PC-9 (cell line): ENCODE measurements around the gene TRPC4AP. TPM values are rescaled to one million over a fixed set of nuclear protein-coding genes. Genes with fewer than 3 reads are reported as not detected.

Source experiments
- BruUV-seq: library from RNA; stranded (reverse); fragments of 400-500 nt; replicated peaks from 2 replicates; lab custom pipeline; 2021; lab: Mats Ljungman, UMichigan
- CTCF ChIA-PET: fragments of 300-600 bp; sonication (Branson Sonifier 250); formaldehyde crosslinking; loops from one replicate; lab custom pipeline; 2022; ENCODE audit warnings: antibody characterized with exemption; lab: Charles Lee
- POLR2A ChIA-PET: fragments of 300-600 bp; sonication (Branson Sonifier 250); formaldehyde crosslinking; loops from one replicate; lab custom pipeline; 2022; ENCODE audit warnings: antibody characterized with exemption; ENCODE audit not compliant: unreplicated experiment; lab: Charles Lee
- DNase-seq, 2 experiments: peaks; one replicate each; pipeline versions ENCODE4 v3.0.0 to v3.0.0-alpha.2; 2015 to 2022; ENCODE audit warnings: mixed read lengths in 1 of 2
- H2AFZ ChIP-seq: fragments of 200-600 bp; sonication (generic); 2 replicates; pipeline ENCODE4 v1.8.1; 2017; ENCODE audit warnings: antibody characterized with exemption
- H3F3A ChIP-seq: fragments of 200-600 bp; sonication (generic); 2 replicates; pipeline ENCODE4 v1.8.1; 2017; ENCODE audit warnings: antibody characterized with exemption, mild to moderate bottlenecking, low read depth; ENCODE audit not compliant: insufficient read depth
- H3K27ac ChIP-seq: fragments of 200-600 bp; sonication (generic); 2 replicates; pipeline ENCODE4 v1.6.1; 2016; ENCODE audit warnings: mixed run types
- H3K27me3 ChIP-seq: fragments of 200-600 bp; sonication (generic); 2 replicates; pipeline ENCODE4 v1.6.1; 2016; ENCODE audit warnings: low read depth, mixed run types; ENCODE audit not compliant: insufficient read depth
- H3K36me3 ChIP-seq: fragments of 200-600 bp; sonication (generic); 2 replicates; pipeline ENCODE4 v1.6.1; 2016; ENCODE audit warnings: low read depth, mixed run types
- H3K4me1 ChIP-seq: fragments of 200-600 bp; sonication (generic); replicated peaks from 2 replicates; pipeline ENCODE4 v1.6.1; 2016; ENCODE audit warnings: mixed run types; ENCODE audit not compliant: insufficient read depth
- H3K4me2 ChIP-seq: fragments of 200-600 bp; sonication (generic); 2 replicates; pipeline ENCODE4 v1.6.1; 2017; ENCODE audit warnings: mixed run types
- H3K4me3 ChIP-seq: fragments of 200-600 bp; sonication (generic); 2 replicates; pipeline ENCODE4 v1.6.1; 2016; ENCODE audit warnings: mixed run types
- H3K79me2 ChIP-seq: fragments of 200-600 bp; sonication (generic); 2 replicates; pipeline ENCODE4 v1.6.1; 2017; ENCODE audit warnings: low read depth, mixed run types
- H3K9me2 ChIP-seq: fragments of 200-600 bp; sonication (generic); 2 replicates; pipeline ENCODE4 v1.8.1; 2017; ENCODE audit warnings: mild to moderate bottlenecking; ENCODE audit not compliant: insufficient read depth
- H3K9me3 ChIP-seq: fragments of 200-600 bp; sonication (generic); 2 replicates; pipeline ENCODE4 v1.8.1; 2016; ENCODE audit warnings: low read depth; ENCODE audit not compliant: insufficient read depth
- H4K20me1 ChIP-seq: fragments of 200-600 bp; sonication (generic); 2 replicates; pipeline ENCODE4 v1.8.1; 2017; ENCODE audit not compliant: insufficient read depth
- EZH2 ChIP-seq: fragments of 200-600 bp; sonication (generic); IDR thresholded peaks from 2 replicates; pipeline ENCODE4 v1.8.0; 2017; ENCODE audit warnings: antibody characterized with exemption, low read depth
- intact Hi-C: fragments of 100-400 bp; cut with micrococcal nuclease; formaldehyde crosslinking; loops from one replicate; pipeline ENCODE4 v1.10.0; 2022; ENCODE audit not compliant: unreplicated experiment
- total RNA-seq: library from RNA; stranded (reverse); gene quantifications from 2 replicates; pipeline ENCODE4 v1.2.3, GENCODE V29; 2021
- TF ChIP-seq, protein P1 (sequence below): fragments of 200-600 bp; sonication (generic); conservative IDR thresholded peaks from 2 replicates; pipeline ENCODE4 v1.6.1; 2017; ENCODE audit warnings: mixed run types, antibody characterized with exemption, mild to moderate bottlenecking, moderate library complexity

TRPC4AP gene
- total RNA-seq, 1 experiment from 2014 or later = 51.0 TPM

DNA sequence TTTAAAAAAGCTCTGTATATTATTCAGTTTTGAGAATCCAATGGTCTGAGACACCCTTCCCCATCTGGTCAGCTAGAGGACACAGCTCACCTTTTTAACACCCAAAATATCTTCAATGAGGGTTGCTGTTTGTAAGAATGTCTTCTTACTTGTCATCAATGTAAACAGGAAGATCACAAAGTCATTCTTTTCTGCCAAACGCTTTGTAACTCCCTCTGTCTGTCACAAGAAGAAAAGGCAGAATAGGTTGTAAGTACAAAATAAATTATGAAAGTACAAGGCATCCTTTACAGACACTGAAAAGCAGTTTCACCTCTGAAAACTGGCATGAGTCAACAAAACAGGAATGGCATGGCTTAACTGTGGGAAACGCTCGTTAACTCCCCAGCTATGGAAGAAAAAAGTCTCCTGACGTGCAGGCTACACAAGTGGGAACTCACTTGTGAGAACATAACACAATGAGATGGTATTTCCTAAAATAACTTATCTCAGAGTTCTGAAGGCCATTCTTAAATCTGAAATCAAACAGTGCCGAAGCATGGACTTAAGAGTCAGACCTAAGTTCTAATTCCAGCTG is 42.7 kb downstream of the TRPC4AP start:
- intact Hi-C loops = no loop called here
- BruUV-seq = no TSS peak
- Histone ChIP-seq H3K4me2 (no peak overlapping the region), H3K79me2 (no peaks in the 10 kb centered on the region), H3K27me3 (no peaks in the 10 kb centered on the region), H3K9me3 (no peaks in the 10 kb centered on the region), H2AFZ (no peak overlapping the region), H3K27ac (no peak overlapping the region), H3K4me1 (no peaks in the 10 kb centered on the region), H3K36me3 (peaks cover 16% of the 10 kb centered on the region; the same call in 1 of the 2 replicates), H4K20me1 (no peaks in the 10 kb centered on the region; the same call in 1 of the 2 replicates), H3K4me3 (no peak overlapping the region), H3F3A (no peaks in the 10 kb centered on the region), H3K9me2 (no peaks in the 10 kb centered on the region)
- POLR2A ChIA-PET = no interaction called here
- CTCF ChIA-PET = no interaction called here
- DNase-seq = no peak
- TF ChIP-seq, protein P1, sequence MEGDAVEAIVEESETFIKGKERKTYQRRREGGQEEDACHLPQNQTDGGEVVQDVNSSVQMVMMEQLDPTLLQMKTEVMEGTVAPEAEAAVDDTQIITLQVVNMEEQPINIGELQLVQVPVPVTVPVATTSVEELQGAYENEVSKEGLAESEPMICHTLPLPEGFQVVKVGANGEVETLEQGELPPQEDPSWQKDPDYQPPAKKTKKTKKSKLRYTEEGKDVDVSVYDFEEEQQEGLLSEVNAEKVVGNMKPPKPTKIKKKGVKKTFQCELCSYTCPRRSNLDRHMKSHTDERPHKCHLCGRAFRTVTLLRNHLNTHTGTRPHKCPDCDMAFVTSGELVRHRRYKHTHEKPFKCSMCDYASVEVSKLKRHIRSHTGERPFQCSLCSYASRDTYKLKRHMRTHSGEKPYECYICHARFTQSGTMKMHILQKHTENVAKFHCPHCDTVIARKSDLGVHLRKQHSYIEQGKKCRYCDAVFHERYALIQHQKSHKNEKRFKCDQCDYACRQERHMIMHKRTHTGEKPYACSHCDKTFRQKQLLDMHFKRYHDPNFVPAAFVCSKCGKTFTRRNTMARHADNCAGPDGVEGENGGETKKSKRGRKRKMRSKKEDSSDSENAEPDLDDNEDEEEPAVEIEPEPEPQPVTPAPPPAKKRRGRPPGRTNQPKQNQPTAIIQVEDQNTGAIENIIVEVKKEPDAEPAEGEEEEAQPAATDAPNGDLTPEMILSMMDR = no peak
- TF ChIP-seq EZH2 = no peak

DNA sequence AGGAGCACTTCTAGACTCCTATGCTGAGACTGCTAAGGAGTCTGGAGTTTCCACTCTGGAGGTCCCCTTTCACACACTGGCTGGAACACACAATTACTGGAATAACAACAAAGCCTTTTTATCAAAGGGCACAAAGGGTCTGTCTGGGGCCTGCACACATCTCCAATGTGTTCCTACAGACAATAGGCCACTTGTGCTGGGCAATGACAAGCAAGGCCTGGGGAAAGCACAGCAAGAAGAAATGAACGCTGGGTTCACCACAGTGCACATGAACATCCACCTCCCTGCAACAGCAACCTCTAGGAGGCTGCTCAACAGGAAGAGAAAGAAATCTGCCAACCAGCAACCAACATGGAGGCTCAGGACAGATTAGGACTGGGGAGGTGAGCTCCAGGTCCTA is 43.9 kb downstream of the TRPC4AP start:
- Histone ChIP-seq H4K20me1 (no peaks in the 10 kb centered on the region; the same call in 1 of the 2 replicates), H3F3A (no peaks in the 10 kb centered on the region), H3K79me2 (no peaks in the 10 kb centered on the region), H3K27me3 (no peaks in the 10 kb centered on the region), H3K9me3 (no peaks in the 10 kb centered on the region), H3K4me1 (no peaks in the 10 kb centered on the region), H3K36me3 (peaks cover 6% of the 10 kb centered on the region; the same call in 1 of the 2 replicates), H3K27ac (no peak overlapping the region), H2AFZ (no peak overlapping the region), H3K4me2 (no peak overlapping the region), H3K4me3 (no peak overlapping the region), H3K9me2 (no peaks in the 10 kb centered on the region)
- POLR2A ChIA-PET = interaction anchor here (0.7 kb wide), 1 partner anchor 10 kb away, joined by 8 read pairs; no protein-coding TSS in a partner anchor
- BruUV-seq = no TSS peak
- TF ChIP-seq, protein P1 = no peak
- no peak for TF ChIP-seq EZH2
- CTCF ChIA-PET = no interaction called here
- no peak for DNase-seq
- intact Hi-C loops = no loop called here

- no peak overlapping the region for H2AFZ ChIP-seq
- H3K79me2 ChIP-seq = no peaks in the 10 kb centered on the region
- peaks cover 11% of the 10 kb centered on the region for H3K36me3 ChIP-seq
- H3K9me2 ChIP-seq = no peaks in the 10 kb centered on the region
- no peak overlapping the region for H3K4me3 ChIP-seq
- BruUV-seq = no TSS peak
- H3K27me3 ChIP-seq = no peaks in the 10 kb centered on the region
- H3K4me2 ChIP-seq = no peak overlapping the region
- H3K27ac ChIP-seq = no peak overlapping the region
- H3K9me3 ChIP-seq = no peaks in the 10 kb centered on the region
- intact Hi-C loops = no loop called here
- H3F3A ChIP-seq = 0 out of 2 replicates have a peak, but pooled peaks cover 7% of the 10 kb centered on the region
- H3K4me1 ChIP-seq = peaks cover 12% of the 10 kb centered on the region
- DNase-seq = no peak
- TF ChIP-seq, protein P1 = no peak
- TF ChIP-seq EZH2 = no peak
- peaks cover 11% of the 10 kb centered on the region for H4K20me1 ChIP-seq
- POLR2A ChIA-PET = no interaction called here
- CTCF ChIA-PET = interaction anchor here (0.6 kb wide), 1 partner anchor 8 kb away, joined by 3 read pairs; no protein-coding TSS in a partner anchor
Measured at GRCh38 chr20:35042268-35042667, 50.3 kb downstream of the TRPC4AP start.
